Choroid plexus epithelial cell (primary cell): Measurements from ENCODE around the gene ARFGAP1.
A peak's percentile ranks its signal among the peaks of the same experiment; 100 is the strongest.

Source experiments
- DNase-seq: peaks from one replicate; pipeline ENCODE4 v3.0.0-alpha.2; 2010; ENCODE audit warnings: low read depth
- H3K4me3 ChIP-seq: 2 replicates; pipeline ENCODE4 v1.5.1; 2011; ENCODE audit warnings: low read depth, mild to moderate bottlenecking, control low read depth, low read length, moderate library complexity
- TF ChIP-seq, protein P1 (sequence below): conservative IDR thresholded peaks from 2 replicates; pipeline ENCODE4 v1.5.1; 2011; ENCODE audit warnings: low read depth, mild to moderate bottlenecking, control low read depth, inconsistent platforms, low read length, moderate library complexity

The ARFGAP1 gene

DNA sequence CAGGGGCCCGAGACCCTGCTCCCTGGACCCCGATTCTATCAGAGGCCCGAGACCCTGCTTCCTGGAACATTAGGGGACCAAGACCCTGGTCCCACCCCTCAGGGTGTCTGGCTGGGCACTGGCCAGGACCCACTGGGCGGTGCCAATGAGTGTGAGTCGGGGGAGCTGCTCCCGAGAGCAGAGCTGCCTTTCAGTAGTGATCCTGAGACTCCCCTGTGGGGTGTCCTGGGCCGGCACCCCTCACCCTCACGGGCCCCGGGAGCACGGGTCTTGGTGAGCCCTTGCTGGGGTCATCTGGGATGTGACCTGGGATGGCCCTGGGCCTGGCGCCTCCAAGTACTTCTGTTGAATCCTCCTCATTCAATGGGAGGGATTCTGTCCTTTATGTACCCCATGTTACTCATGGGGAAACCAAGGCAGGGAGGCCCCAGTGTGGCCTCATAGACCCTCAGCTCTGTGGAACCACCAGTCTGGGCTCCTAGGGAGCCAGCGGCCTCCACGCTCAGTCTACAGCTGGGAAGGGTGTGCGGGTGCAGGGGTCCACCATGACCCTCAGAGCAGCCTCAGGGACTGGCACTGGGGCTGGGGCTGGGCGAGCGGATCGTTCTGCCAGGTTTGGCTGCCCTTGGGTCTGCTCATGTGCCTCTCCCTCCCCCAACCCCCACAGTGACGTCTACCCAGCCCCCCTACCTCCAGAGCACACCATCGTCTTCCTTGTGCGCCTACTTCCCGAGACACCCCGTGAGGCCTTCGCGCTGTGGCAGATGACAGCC lies 46.0 kb downstream of the ARFGAP1 start:
- no peak for DNase-seq
- no peak overlapping the region for H3K4me3 ChIP-seq
- TF ChIP-seq, protein P1, sequence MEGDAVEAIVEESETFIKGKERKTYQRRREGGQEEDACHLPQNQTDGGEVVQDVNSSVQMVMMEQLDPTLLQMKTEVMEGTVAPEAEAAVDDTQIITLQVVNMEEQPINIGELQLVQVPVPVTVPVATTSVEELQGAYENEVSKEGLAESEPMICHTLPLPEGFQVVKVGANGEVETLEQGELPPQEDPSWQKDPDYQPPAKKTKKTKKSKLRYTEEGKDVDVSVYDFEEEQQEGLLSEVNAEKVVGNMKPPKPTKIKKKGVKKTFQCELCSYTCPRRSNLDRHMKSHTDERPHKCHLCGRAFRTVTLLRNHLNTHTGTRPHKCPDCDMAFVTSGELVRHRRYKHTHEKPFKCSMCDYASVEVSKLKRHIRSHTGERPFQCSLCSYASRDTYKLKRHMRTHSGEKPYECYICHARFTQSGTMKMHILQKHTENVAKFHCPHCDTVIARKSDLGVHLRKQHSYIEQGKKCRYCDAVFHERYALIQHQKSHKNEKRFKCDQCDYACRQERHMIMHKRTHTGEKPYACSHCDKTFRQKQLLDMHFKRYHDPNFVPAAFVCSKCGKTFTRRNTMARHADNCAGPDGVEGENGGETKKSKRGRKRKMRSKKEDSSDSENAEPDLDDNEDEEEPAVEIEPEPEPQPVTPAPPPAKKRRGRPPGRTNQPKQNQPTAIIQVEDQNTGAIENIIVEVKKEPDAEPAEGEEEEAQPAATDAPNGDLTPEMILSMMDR, result no peak

DNA sequence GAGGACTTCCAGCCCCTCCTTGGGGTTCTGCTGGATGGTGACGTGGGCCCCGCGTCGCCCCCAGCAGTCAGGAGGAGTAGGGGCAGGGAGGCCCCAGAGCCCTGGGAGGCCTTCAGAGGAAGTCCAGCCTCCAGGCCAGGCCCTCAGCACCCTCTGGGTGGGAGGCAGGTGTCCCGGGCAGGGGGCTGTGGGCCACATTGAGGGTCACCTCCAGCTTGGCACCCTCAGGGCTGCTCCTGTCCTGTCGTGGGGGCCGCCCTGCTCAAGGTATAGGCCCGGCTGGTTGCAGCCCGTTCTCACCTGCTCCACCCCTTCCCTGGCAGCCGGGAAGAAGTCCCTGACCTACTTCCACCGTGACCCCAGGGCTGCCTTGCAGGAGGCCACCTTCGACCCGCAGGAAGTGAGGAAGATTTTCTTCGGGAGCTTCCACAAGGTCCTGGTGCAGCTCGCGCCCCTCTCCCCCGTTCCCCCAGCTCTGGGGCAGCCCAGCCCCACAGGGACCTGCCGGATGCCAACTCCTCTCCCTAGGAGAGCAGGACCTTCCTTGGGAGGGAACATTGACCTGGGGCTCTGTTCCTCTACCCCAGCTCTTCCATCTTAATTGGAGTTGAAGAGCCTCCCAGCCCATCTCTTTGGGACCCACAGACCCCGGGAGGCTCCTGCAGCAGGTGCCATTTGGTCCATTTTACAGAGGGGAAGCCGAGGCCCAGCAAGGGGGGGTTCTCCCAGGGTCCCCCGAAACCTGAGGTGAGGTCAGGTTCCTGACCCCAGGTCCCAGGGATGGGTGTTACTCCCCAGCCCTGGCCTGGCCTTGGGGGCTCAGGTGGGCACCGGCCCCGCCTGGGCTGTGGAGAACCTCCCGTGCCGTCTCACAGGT lies 46.8 kb downstream of the ARFGAP1 start:
- TF ChIP-seq, protein P1, result no peak
- no peak overlapping the region for H3K4me3 ChIP-seq
- DNase-seq, result no peak

DNA sequence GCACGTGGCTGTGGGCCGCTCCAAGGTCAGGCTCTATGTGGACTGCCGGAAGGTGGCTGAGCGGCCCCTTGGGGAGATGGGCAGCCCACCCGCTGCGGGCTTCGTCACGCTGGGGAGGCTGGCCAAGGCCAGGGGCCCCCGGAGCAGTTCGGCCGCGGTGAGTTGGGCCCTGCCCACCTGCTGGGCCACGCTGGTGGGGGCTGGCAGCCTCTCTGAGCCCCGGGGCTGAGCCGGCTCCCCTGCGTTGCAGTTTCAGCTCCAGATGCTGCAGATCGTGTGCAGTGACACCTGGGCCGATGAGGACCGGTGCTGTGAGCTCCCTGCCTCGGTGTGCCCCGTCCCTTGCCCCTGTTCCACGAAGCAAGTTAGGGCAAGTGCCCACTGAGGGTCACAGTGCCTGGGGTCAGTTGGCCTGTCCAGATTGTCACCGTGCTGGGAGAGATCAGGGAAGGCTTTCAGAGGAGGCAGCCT lies 47.5 kb downstream of the ARFGAP1 start:
- H3K4me3 ChIP-seq, result no peak overlapping the region
- no peak for DNase-seq
- TF ChIP-seq, protein P1, result no peak

DNA sequence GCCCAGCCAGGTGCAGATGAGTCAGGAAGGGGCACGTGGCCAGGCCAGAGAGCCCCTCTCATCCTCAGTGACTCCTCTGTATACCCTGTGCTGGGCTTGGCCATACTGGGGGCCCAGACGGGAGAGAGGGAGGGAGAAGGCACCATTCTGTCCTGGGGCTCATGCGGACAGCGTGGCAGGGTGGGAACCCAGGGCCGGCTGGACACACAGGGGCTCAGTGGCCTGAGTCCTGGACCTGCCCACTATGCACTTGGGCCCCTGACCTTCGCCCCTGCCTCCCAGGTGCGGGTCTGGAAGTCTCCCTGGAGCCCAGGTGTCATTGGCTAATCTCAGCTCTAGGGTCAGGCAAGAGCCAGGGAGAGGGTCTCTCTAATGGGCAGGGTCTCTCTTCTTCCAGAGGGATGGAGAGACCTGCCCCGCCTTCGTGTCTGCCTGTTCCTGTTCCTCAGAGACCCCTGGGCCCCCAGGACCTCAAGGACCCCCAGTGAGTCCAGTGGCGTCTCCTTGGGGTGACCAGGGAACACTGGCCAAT lies 48.1 kb downstream of the ARFGAP1 start:
- H3K4me3 ChIP-seq, result no peak overlapping the region
- no peak for DNase-seq
- TF ChIP-seq, protein P1, result no peak

DNA sequence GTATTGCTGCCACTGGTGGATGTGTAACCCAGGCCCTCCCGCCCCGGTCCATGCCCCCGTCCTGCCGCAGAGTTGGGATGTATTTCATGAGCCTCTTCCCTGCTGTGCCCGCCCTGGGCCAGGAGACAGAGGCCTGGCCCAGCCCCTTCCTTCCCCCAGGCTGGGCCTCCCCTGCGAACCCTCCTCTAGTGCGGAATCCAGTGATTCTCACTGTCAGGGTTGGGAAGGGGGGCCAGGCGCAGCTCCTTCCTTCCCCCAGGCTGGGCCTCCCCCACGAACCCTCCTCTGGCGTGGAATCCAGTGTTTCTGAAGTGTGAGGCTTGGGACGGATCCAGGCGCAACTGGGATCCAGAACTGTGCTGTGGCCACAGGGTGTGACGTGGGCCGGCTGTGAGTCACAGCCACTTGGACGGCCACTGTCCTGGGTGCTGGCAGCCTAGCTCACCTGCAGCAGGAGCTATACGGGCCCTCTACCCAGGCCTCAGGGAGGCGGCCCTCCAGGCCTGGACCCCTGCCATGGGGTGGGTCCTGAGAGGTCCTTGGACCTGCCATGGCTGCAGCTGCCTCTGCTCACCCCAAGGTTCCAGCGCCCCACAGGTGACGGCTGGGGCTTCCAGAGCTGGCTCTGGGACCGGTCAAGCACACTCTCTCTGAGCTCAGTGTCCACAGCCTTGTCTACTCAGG lies 48.7 kb downstream of the ARFGAP1 start:
- no peak overlapping the region for H3K4me3 ChIP-seq
- DNase-seq, result peak; percentile 5
- TF ChIP-seq, protein P1, result no peak

DNA sequence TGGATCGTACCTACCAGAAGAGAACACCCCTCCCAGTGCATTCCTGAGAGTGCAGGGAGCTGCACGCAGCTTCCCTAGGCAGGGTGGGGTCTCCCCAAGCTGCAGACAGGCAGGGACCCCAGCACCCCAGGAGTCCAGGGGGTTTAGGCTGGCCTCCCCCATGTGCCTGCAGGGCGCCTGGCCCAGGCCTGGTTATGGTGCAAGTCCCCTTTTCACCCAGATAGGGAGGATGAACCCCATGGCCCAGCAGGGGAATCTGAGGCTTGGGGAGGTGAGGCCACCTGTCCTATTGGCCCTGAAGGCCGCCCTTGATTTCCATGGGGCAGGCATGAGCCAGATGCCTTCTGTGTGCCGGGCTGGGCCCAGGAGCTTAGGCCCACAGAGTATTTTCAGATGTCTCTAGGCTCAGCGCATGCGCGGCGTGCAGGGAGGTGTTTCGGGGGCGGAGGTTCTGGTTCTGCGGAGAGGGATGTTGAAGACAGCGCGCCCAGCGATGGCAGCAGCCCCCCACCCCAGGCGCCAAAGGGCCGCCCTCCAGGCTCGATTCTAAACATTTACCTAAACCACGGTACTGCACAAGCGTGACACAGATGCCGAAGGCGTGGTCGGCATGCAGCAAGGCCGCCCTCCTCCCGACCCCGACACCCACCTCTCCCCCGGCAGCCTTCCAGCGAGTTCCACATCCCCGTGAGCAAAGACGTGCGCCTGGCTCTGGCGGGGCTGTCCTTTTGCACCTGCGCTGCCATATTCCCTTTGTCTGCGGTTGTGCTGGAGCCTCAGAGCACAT lies 49.7 kb downstream of the ARFGAP1 start:
- H3K4me3 ChIP-seq, result no peak overlapping the region
- no peak for DNase-seq
- TF ChIP-seq, protein P1, result no peak
